ENCODE results near the gene LRRC56.

The LRRC56 gene

DNA sequence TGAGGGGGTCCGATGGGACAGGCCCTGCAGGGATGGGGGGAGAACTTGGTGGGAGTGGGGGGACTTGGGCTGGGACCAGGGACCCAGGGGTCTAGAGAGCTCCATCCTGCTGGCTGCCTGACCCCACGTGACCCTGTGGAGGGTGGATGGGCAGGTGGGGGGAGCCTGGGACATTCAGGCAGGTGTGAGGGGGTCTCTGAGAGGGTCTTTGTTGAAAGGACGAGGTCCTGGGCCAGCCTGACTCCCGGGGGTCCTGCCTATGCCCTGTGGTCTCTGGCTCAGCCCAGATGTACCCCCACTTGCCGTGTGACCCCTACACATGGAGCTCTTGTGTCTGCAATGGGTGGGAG lies 7.5 kb downstream of the LRRC56 start:
- no peak for DNase-seq

DNA sequence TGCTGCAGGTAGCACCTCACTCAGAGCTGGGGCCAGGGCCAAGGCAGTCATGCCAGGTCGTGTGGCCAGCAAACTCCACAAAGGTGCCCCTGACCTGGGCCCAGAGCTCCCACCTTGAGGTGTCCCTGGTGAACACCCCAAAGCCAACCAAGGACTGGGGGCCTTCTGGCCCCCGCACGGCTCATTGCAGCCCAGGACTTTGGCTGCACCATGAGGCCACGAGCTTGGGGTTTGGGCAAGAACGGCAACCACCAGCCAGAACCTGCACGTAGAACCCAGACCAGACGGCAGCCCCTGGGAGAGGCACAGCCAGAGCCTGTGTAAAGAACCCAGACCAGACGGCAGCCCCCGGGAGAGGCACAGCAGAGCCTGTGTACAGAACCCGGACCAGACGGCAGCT lies 7.8 kb downstream of the LRRC56 start:
- no peak for DNase-seq

DNA sequence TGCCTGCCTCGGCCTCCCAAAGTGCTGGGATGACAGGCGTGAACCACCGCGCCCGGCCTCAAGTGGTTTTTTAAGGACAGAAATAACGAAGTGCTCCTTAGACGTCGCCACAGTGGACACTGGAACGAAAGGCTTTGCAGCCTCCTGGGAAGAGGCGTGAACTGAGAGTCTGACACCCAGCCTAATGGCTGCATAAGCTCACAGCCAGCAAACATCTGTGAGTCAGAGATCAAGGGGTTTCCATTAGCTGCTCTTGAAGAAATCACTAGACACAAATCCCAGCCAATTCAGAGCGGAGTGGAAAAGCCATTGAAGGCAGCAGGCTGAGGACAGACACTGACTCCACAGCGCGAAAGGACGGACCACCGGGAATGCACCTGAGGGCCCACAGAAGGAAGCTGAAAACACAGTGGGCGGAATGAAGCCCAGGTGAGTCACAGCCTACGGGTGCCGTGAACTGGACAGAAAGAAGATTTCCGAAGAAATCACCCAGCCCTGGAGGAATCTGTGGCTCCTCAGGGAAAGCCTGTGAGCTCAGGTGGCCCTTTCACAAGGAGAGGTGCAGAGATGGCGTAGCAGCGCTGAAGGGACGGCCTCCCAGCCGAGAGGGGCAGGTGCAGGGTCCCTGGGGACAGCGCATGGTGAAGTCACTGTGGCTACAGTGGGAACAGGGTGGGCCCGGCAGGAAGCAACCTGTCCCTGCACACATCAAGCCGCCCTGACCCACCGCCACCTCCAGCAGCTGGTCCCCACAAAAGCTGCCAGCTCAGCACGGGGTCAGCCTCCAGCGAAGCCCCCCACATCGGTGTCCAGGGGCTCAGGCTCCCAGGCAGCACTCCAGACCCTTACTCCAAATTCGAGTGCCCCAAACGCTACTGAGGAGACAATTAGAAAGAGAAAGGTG lies 11.6 kb downstream of the LRRC56 start:
- peak in 1 of 2 experiments; percentile 59 for DNase-seq

DNA sequence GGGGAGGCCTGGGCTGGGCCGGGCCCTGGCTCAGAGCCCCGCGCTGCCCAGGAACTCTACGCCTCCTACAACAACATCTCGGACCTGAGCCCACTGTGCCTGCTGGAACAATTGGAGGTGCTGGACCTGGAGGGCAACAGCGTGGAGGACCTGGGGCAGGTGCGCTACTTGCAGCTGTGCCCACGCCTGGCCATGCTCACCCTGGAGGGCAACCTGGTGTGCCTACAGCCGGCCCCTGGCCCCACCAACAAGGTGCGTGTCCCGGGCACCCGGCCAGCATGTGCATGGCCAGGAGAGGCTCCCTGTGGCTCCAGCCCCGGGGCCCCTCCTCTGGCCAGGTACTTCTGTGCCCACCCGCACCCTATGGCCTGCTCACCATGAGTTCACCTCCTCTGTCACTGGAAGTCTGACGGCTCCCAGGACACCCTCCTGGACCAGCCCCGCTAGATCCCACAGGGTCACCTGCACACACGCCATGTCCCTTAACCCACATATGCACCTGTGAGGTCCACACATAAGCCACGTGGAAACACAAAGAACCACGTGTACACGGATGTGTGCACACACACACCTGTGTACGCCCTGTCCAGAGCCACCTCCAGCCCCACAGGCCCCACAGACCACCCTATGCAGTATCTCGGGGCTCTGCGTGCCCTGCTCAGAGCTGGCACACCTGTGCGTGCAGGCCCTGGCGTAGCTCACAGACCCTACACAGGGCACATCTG lies 12.9 kb downstream of the LRRC56 start:
- DNase-seq: no peak

DNA sequence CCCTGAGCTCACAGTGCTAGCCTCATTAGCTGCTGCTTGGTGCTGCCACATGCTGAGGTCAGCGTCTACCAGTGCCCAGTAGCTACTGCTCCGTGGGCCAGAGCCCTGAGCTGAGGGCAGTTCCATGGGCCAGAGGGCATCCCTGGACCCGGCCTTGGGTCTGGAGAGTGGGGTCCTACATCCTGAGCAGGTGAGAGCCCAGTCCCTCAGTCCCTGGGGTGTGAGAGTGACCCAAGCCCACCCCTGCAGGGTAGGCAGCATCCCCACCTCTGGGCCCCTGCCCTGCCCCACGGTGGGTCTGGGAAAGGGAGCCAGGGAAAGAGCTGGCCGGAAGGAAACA lies 13.4 kb downstream of the LRRC56 start:
- no peak for DNase-seq

DNA sequence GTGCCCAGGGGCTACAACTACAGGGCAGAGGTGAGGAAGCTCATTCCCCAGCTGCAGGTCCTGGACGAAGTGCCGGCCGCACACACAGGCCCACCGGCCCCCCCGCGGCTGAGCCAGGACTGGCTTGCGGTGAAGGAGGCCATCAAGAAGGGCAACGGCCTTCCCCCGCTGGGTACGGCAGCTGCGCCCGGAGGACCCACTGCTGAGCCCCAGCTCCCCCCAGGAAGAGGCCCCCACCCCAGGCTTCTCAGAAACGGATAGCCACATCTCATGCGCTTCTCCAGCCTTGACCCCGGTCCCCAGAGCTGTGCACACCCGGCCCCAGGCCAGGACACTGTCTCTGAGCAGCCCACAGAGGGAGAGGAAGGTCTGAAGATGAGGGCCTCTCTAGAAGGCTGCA lies 13.8 kb downstream of the LRRC56 start:
- no peak for DNase-seq

DNA sequence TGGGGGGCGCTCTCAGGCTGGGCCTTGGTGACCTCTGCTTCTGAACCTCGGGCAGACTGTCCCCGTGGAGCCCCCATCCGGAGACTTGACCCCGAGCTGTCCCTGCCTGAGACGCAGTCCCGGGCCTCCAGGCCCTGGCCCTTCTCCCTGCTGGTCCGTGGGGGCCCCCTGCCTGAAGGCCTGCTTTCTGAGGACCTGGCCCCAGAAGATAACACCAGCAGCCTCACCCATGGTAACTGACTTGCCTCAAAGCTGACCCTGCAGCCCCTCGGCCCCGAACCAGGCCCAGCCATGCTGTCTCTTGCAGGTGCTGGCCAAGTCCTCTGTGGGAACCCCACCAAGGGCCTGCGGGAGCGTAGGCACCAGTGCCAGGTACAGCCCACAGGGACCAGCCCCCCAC lies 14.3 kb downstream of the LRRC56 start:
- no peak for DNase-seq

DNA sequence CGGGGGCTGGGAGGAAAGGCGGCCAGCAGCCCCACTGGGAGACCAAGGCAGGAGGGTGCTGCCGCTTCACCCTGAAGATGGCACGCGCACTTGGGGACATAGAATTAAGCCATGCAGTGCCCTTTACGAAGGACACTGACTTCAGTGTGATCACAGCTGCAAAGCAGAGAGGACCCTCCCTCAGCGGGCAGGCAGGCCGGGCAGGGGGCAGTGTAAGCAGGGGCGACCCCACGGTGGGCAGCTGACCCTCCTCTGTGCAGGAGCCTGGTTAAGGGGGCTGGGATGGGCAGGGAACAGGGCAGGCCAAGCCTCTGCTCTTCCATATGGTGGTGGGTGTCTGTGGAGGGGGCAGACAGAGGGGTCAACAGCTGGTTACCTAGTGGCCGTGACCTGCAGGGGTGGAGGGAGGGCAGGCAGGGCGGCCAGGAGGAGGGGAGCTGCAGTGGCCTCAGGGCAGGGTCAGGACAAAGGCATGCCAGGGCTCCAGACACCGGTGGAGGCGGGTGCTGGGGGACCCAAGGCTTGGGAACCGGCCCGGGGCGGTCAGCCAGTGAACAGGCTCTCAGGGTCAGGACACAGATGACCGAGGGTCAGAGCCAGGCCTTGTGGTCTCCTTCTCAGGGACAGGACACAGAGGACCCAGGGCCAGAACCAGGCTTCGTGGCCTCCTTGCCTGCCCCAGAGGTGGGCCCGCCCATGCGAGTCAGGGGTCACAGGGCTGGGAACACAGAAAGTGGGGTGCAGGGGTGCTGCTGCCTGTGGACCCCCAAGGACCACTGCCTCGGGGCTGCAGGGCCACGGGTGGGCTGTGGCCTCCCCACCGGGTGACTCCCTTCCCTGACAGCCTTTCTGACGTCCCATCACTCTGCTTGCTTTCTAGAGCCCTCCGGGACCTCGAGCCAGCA lies 16.0 kb downstream of the LRRC56 start:
- no peak for DNase-seq

DNA sequence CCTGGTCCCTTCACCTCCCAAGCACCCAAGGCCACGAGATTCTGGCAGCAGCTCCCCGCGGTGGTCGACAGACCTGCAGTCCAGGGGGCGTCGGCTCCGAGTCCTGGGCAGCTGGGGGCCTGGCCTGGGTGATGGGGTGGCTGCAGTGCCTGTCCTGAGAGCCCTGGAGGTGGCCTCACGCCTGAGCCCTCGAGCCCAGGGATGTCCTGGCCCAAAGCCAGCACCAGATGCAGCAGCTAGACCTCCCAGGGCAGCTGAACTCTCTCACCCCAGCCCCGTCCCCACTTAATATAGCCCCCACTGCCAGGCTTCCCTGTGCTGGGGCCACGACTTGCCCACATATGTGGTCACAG lies 16.6 kb downstream of the LRRC56 start:
- no peak for DNase-seq

DNA sequence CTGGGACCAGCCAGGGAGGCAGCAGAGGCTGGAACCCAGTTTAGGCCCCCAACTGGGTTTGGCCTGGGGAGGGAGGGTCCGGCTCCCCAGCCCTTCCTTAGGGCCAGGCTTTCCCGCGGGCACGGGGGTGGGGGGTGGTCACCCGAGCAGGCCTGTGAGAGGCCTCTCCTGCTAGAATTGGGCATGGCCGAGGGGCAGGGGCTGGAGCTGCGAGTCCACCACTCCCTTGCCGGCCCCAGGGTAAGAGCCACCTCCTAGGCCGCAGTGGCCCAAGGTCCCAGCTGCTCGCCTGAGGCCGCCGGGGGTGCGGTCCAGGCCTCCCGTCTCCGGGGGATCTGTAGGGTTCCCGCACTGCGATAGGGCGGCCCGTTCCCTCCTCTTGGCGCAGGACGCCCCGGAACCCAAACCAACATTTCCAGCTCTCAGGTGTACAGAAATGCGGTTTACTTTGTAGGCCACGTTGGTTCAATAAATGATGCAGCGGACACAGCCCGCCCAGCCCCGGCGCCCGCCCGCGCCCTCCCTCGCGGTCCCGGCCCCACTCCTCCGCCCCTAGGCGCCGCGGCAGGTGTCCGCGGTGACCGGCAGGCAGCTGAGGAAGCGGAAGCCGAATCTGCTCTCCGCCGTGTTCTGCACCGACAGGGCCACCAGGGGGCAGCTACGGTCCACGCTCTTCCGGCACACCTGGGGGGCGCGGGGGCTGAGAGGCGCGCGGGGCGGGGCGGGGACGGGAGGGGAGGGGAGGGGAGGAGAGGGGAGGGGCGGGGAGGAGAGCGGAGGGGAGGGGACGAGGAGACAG lies 17.3 kb downstream of the LRRC56 start:
- DNase-seq: peak; percentile 58 to 73

DNA sequence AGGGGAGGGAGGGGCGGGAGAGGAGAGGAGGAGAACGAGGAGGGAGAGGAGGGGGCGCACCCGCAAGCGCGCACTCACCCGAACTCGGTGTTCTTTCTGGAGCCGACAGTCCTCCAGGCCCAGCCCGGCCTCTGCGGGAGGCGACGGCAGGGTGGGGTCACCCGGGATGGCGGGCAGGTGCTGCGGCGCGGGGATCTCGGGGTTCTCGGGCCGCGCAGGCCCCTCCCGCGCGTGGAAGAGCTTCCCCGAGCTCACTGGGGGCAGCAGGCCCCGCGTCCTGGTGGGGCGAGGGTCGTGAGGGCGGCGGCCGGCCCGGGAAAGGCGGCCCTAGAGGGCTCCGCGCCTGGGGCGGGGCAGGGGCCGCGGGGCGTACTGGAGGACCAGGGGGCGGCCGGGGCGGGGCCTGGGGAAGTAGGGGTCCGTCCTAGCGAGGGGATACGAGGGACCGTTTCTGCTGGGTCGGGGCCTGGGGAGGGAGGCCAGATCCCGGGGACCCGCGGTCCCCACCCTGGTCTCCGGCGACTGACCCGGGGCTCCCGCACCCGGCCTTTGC lies 18.0 kb downstream of the LRRC56 start:
- no peak for DNase-seq

DNA sequence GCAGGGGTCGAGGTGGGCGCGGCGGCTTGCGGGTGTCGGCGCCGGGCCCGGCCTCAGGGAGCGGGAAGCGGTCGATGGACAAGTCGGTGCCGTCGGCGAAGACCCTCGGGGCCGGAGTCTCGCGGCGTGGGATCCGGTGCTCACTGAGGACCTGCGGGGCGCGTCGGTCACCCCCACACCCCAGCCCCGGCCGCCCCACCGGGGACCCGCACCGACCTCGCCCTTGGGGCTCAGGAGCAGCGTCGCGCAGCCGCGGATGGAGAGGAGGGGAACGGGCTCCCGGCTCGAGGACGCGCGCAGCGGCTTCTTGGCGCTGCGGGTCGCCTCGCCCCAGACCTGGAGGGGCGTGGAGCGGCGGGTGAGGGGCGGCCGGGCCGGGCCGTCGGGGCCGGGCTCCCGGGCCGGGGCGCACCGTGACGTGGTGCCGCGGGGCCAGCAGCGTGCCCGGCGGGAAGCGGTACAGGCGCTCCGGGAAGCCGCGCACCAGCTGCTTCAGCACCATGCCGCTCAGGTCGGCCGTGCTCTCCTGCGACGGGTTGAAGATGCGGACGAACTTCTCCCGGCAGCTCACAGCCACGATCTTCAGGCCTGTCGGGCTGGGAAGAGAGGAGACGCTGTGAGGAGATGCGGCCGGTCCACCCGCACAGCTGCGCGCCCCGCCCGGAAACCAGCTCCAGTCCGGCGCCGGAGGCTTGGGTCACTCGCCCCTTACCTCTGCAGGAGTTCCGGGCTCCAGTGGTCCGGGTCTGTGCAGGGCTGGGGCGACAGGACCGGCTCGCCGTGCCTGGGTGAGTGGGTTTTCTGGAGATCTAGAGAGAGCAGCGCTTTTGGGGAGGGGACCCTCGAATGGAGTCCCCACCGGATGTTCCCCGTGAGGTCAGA lies 18.7 kb downstream of the LRRC56 start:
- DNase-seq: peak in 1 of 2 experiments; percentile 45

DNA sequence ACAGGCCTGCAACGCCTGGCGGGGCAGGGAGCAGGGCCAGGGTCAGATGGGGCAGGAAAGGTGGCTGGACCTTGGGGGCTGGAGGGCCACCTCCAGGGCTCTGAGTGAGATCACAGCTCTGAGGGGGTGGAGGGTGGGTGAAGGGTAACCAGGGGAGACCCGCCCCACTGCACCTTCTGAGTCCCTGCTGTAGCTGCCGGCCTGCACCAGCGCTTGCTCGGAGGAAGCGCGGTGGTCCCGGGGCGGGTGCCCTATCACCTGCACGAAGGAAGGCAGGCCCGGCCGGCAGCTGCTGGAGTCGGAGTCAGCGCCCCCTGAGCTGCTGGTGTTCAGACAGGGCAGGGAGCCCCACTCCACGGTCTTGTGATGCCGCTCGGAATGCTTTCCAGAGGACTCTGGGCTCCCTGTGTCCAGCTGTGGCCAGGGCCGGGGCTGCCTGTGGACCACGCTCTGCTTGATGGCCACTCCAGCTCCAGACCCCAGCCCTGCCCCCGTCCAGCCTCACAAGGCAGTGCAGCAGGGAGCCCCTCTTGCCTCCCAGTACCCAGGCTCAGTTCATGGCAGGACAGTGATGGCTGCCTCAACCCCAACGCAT lies 19.4 kb downstream of the LRRC56 start:
- DNase-seq: no peak

DNA sequence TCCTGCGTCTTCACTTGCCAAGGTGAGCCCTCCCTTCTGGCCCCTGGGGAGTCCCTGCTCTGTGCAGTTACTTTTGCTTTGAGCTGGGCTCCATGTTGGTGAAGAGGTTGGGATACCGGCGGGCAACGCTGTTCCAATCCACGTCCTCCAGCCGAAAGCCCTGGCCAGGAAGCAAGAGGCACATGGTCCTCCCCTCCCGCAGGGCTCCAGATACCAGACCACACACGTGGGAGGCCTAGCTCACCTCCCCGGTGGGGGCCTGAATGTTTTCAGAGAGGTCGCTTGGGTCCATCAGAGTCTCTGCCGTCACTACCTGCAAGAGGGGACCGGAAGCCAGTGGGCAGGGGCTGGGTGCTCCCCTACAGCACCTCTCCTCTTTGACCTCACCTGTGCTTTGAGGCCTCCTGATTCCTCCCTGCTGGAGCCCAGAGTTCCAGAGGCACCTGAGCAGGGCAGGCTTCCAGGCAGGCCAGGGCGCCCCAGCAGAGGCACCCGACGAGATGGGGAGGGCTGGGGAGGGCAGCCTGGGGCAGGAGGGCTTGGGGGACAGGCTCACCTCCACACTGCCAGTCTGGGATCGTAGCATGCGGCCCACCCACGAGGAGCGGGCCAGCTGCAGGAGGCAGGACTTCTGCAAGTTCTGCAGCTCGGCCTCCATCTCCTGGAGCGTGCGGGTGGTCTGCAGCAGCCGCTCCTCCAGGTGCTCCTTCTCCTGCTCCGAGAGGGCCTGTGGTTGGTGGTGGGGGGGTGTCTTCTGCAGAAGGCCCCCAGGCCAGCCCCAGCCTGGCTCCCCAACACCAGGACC lies 20.2 kb downstream of the LRRC56 start:
- DNase-seq: no peak

DNA sequence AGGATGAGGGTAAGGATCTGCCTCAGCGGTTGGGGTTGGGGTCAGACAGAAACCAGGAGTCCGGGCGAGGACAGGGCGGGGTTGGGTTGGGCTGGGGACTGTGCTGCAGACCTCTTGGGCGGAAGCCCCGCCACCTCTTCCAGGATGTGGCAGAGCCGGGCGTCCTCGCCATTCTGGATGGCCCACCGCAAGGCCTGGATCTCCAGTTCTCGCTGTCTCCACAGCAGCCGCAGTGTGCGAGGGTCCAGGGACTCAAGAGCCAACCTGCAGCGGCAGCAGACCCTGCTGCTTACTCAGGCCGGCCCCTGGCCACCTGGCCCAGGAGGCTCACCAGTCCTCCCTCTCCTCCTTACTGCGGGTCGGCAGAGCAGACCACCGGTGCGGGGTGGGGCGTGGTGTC lies 21.2 kb downstream of the LRRC56 start:
- DNase-seq: no peak

DNA sequence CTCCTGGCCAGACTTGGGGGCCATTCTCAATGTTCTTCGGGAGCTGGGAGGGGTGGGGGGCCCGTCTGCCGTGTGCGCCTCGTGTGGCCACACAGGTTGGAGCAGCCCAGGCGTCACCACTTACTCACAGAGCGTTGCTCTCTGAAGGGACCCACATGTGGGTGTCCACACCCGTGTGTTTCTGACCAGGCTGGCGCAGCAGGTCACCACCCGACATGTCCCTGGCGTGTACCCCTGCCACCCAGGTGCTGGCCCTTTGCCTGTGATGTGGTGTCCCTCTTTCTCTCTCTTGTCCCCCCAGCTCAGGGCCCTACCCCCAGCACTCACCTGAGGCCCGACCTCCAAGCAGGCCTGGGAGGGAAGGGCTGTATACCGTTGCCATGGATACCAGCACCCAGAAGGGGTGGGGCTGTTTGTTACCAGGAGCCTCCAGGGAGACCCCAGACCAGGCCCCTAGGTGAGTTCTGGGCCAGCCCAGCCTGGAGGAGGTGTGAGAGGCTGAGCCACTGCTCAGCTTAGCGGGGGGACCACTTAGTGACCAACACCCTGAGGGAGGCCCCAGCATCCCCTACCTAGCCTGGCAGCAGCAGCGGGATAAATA lies 21.8 kb downstream of the LRRC56 start:
- no peak for DNase-seq

DNA sequence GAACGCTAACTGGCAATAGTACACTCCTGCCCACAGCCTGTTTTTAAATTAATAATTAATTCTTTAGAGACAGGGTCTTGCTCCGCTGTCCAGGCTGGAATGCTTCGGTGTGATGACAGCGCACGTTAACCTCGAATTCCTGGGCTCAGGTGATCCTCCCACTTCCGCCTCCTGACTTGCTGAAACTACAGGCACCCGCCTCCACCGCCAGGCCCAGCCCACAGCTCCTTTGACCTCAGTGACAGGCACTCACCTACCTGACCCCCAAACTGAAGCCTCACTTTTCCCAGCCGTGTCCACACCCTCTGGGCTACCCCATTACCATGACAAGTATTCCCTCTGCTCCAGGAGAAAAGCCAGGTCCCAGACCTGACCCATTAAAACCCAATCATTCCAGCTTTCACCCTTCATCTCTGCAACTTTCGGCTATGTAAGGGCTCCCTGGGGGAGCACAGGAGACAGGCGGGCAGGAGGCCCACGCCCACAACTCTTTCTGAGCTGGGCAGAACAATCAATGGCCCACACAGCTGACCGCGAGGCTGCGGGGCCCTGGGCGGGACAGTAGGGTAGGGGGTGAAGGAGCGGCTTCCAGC lies 22.5 kb downstream of the LRRC56 start:
- no peak for DNase-seq

DNA sequence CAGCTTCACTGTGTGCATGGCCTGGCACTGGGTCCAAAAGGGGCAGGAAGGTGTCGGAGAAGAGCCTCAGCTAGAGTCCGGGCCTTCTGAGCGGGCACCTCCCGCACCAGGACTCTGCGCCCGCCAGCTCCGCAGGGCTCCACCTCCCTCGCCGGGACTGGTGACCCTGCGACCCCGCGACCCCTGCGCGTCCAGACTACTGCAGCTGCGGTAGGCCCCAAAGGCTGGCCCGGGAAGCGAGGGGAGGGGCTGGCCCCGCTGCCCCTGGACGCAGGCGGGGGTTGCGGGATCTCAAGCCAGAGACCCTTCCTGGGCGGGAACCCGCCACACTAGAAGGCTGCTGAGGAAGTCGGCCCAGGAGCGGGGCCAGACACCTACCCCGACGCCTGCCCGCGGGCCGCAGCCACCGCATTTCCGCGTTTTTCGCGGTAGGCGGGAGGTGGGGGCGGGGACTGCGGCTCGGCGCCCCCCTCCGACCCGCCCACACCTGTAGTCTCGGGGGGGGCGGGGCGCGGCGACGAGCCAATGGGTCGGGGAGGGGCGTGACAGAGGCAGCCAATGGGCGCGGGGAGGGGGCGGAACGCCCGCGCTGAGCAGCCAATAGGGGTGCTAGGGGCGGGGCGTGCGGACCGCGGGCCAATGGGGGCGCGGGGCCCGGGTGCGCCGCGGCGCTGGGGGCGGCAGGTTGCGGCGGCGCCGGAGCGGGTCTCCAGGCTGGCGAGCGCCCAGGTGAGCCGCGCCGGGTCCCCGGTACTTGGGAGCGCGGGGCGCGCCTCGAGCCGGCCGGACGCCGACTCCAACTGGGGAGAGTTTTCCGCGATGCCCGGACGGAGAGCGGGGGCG lies 23.2 kb downstream of the LRRC56 start, which contains the start of the genes LMNTD2 and RASSF7:
Gene LMNTD2 (minus strand): TSS at position 434 of the 843 bp plus-strand sequence. CDS start 22 bp downstream, at position 412.
Gene RASSF7 (plus strand): TSS at position 666 of the 843 bp plus-strand sequence. CDS start 799 bp downstream, outside the sequence.
- peak; percentile 77 to 85 for DNase-seq

Data from NCI-H524 (cell line).